ENCODE data around the gene WDFY2. TPM values are rescaled to one million over a fixed set of nuclear protein-coding genes. Genes with fewer than 3 reads are reported as not detected.

Gene WDFY2
- total and polyA plus RNA-seq, 2 of the 8 experiments (the other 6 are each of a cell fraction or from before 2014, with no cell fraction given): 13.9 to 29.0 TPM

DNA sequence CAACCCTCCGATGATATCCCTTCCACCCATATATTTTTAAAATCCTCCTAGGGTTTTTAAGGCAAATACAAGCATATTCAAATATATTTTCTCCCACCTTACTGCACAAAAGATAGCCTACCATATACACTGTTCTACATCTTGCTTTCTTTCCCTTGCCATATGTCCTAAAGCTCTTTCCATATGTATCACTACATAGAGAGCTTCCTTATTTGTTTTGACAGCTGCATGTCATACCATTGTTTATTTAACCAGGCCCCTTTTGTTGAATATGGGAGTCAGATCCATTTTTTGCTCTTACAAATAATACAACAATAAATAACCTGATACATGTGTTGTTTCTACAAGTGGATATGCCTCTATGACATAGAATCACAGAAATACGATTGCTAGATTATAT lies 32.8 kb upstream of the WDFY2 start (continued):
- TF ChIP-seq, protein P1, sequence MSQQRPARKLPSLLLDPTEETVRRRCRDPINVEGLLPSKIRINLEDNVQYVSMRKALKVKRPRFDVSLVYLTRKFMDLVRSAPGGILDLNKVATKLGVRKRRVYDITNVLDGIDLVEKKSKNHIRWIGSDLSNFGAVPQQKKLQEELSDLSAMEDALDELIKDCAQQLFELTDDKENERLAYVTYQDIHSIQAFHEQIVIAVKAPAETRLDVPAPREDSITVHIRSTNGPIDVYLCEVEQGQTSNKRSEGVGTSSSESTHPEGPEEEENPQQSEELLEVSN (IDR thresholded peaks at IDR 0.05): no peak

Data from H1 (cell line).